AG08395 (cell line): ENCODE data around the gene NXF2.
"Not testable (repeated sequence)": the region's sequence is repeated elsewhere in the genome, so short reads cannot be mapped to it uniquely, and the experiment has no call there.

ENCODE experiments used
- DNase-seq: peaks from one replicate; pipeline ENCODE4 v3.0.0; 2012; ENCODE audit warnings: mixed read lengths, low spot score

Gene NXF2

GRCh38 chrX:102246893-102247292, at the start of gene NXF2:
Gene NXF2, plus strand, starts transcription at chrX:102247167. Its CDS starts 59,912 bp downstream, at chrX:102307079.
- not testable (repeated sequence) for DNase-seq

GRCh38 chrX:102207940-102208339, 39.0 kb upstream of the NXF2 start:
- not testable (repeated sequence) for DNase-seq

GRCh38 chrX:102214986-102215385, 32.0 kb upstream of the NXF2 start, which contains the start of gene TCP11X1:
Gene TCP11X1, plus strand, starts transcription at chrX:102215301.
- not testable (repeated sequence) for DNase-seq

GRCh38 chrX:102216497-102216896, 30.5 kb upstream of the NXF2 start:
- not testable (repeated sequence) for DNase-seq

- not testable (repeated sequence) for DNase-seq
These were observed 11.3 kb upstream of the NXF2 start for GRCh38 chrX:102235678-102236077.

GRCh38 chrX:102240265-102240664, 6.7 kb upstream of the NXF2 start:
- not testable (repeated sequence) for DNase-seq

- not testable (repeated sequence) for DNase-seq
These were observed 25.3 kb downstream of the NXF2 start for GRCh38 chrX:102272231-102272630.

GRCh38 chrX:102338162-102338561, 91.2 kb downstream of the NXF2 start:
- DNase-seq = no peak

GRCh38 chrX:102339312-102340298, 92.6 kb downstream of the NXF2 start:
- no peak for DNase-seq

- peak; percentile 1 for DNase-seq
These were observed 94.9 kb downstream of the NXF2 start for GRCh38 chrX:102341867-102342266.

- peak; percentile 41 for DNase-seq
These were observed 98.9 kb downstream of the NXF2 start for GRCh38 chrX:102345916-102346315.
